GM19372 (cell line): ENCODE results near the gene BDKRB2.

Experiments used
- ATAC-seq: cut with Tn5 transposase; IDR thresholded peaks from one replicate; pipeline ENCODE4 v1.9.1; 2021; ENCODE audit warnings: mild to moderate bottlenecking, low read depth, moderate library complexity; ENCODE audit not compliant: unreplicated experiment

The BDKRB2 gene

GRCh38 chr14:96204151-96205058 lies at the start of gene BDKRB2:
Gene BDKRB2 (plus strand): TSS chr14:96204839. CDS start chr14:96237108, 32,269 bp downstream.
- no peak for ATAC-seq

- ATAC-seq = no peak
These were observed 49.7 kb upstream of the BDKRB2 start for GRCh38 chr14:96154900-96155299.

GRCh38 chr14:96156804-96157760 lies 47.6 kb upstream of the BDKRB2 start:
- no peak for ATAC-seq

- ATAC-seq = no peak
These were observed 45.9 kb upstream of the BDKRB2 start for GRCh38 chr14:96158735-96159134.

GRCh38 chr14:96160076-96160912 lies 44.3 kb upstream of the BDKRB2 start:
- ATAC-seq = no peak

GRCh38 chr14:96160913-96161310 lies 43.7 kb upstream of the BDKRB2 start:
- no peak for ATAC-seq

GRCh38 chr14:96161636-96162035 lies 43.0 kb upstream of the BDKRB2 start:
- no peak for ATAC-seq

- ATAC-seq = peak; percentile 72
These were observed 42.4 kb upstream of the BDKRB2 start for GRCh38 chr14:96162265-96162664.

- ATAC-seq = no peak
These were observed 41.9 kb upstream of the BDKRB2 start for GRCh38 chr14:96162741-96163140.

- no peak for ATAC-seq
These were observed 39.7 kb upstream of the BDKRB2 start for GRCh38 chr14:96164861-96165490.

- ATAC-seq = no peak
These were observed 38.9 kb upstream of the BDKRB2 start for GRCh38 chr14:96165493-96166436.

GRCh38 chr14:96166461-96167223 lies 38.0 kb upstream of the BDKRB2 start:
- ATAC-seq = no peak

GRCh38 chr14:96167224-96168148 lies 37.2 kb upstream of the BDKRB2 start:
- ATAC-seq = no peak

- no peak for ATAC-seq
These were observed 36.1 kb upstream of the BDKRB2 start for GRCh38 chr14:96168581-96168980.

- no peak for ATAC-seq
These were observed 33.6 kb upstream of the BDKRB2 start for GRCh38 chr14:96170961-96171592.

GRCh38 chr14:96173636-96174475 lies 30.8 kb upstream of the BDKRB2 start:
- ATAC-seq = no peak
